SK-N-SH (cell line): ENCODE measurements around the gene SLC37A1. TPM values are rescaled to one million over a fixed set of nuclear protein-coding genes. Genes with fewer than 3 reads are reported as not detected.

Experiments used
- CTCF ChIA-PET: fragments of 300-600, 350-600 bp; formaldehyde crosslinking; extraction: SDS; loops from one replicate; lab custom pipeline; 2021; lab: Yijun Ruan, JAX
- POLR2A ChIA-PET: fragments of 350-600 bp; sonication (Branson Sonifier 250); formaldehyde crosslinking; extraction: SDS; loops from one replicate; lab custom pipeline; 2020; ENCODE audit warnings: antibody characterized with exemption, inconsistent platforms; lab: Yijun Ruan, JAX
- DNase-seq: peaks from one replicate; pipeline ENCODE4 v3.0.0; 2012
- H2AFZ ChIP-seq: fragments of 200-600 bp; sonication (generic); 2 replicates; pipeline ENCODE4 v1.8.1; 2016; ENCODE audit warnings: antibody characterized with exemption, mild to moderate bottlenecking, low read depth
- H3F3A ChIP-seq: fragments of 200-600 bp; sonication (generic); replicated peaks from 2 replicates; pipeline ENCODE3; 2016; ENCODE audit warnings: antibody characterized with exemption, mild to moderate bottlenecking; ENCODE audit not compliant: insufficient read depth
- H3K27ac ChIP-seq, 2 experiments: fragments of 200-500 bp in 1 of 2; fragments of 200-600 bp in 1 of 2; sonication (Bioruptor generic) in 1 of 2; sonication (generic), shearing (Covaris generic) in 1 of 2; 2 replicates each; pipeline versions ENCODE4 v1.5.1 to v1.6.1; 2014 to 2016; ENCODE audit warnings: low read depth in 2 of 2, inconsistent platforms in 1 of 2, low read length in 1 of 2, mild to moderate bottlenecking in 1 of 2, mixed read lengths in 1 of 2
- H3K27me3 ChIP-seq: fragments of 200-600 bp; sonication (generic), shearing (Covaris generic); 2 replicates; pipeline ENCODE4 v1.6.1; 2016; ENCODE audit warnings: mixed run types; ENCODE audit not compliant: insufficient read depth
- H3K36me3 ChIP-seq, 2 experiments: fragments of 200-500 bp in 1 of 2; fragments of 200-600 bp in 1 of 2; sonication (Bioruptor generic) in 1 of 2; sonication (generic) in 1 of 2; replicated peaks in 1 of 2; 2 replicates each; pipeline versions ENCODE3 to v1.5.1; 2014 to 2016; ENCODE audit warnings: low read length in 1 of 2, mild to moderate bottlenecking in 1 of 2; ENCODE audit not compliant: insufficient read depth in 2 of 2, control insufficient read depth in 1 of 2
- H3K4me1 ChIP-seq, 2 experiments: fragments of 200-500 bp in 1 of 2; fragments of 200-600 bp in 1 of 2; sonication (Bioruptor generic) in 1 of 2; sonication (generic), shearing (Covaris generic) in 1 of 2; 2 replicates each; pipeline versions ENCODE4 v1.5.1 to v1.6.1; 2014 to 2016; ENCODE audit warnings: low read depth in 1 of 2, low read length in 1 of 2, mixed run types in 1 of 2; ENCODE audit not compliant: insufficient read depth in 2 of 2, control insufficient read depth in 1 of 2
- H3K4me2 ChIP-seq: fragments of 200-600 bp; sonication (generic), shearing (Covaris generic); 2 replicates; pipeline ENCODE4 v1.6.1; 2017; ENCODE audit warnings: mixed run types
- H3K4me3 ChIP-seq, 2 experiments: fragments of 200-500 bp in 1 of 2; fragments of 200-600 bp in 1 of 2; sonication (Bioruptor generic) in 1 of 2; sonication (generic), shearing (Covaris generic) in 1 of 2; 2 replicates each; pipeline versions ENCODE4 v1.5.1 to v1.8.1; 2014 to 2016; ENCODE audit warnings: low read depth in 2 of 2, inconsistent platforms in 1 of 2, low read length in 1 of 2, mild to moderate bottlenecking in 1 of 2, mixed read lengths in 1 of 2, moderate library complexity in 1 of 2
- H3K79me2 ChIP-seq: fragments of 200-600 bp; sonication (generic); 2 replicates; pipeline ENCODE4 v1.8.1; 2017; ENCODE audit warnings: mild to moderate bottlenecking; ENCODE audit not compliant: insufficient read depth
- H3K9ac ChIP-seq: fragments of 200-600 bp; sonication (generic); 2 replicates; pipeline ENCODE4 v1.6.1; 2017; ENCODE audit warnings: mixed run types
- H3K9me2 ChIP-seq: fragments of 200-600 bp; sonication (generic); 2 replicates; pipeline ENCODE4 v1.6.1; 2017; ENCODE audit warnings: mixed run types
- H3K9me3 ChIP-seq: fragments of 200-600 bp; sonication (generic); 2 replicates; pipeline ENCODE4 v1.6.1; 2017; ENCODE audit warnings: mixed run types, mild to moderate bottlenecking, moderate library complexity
- H4K20me1 ChIP-seq: fragments of 200-600 bp; sonication (generic); 2 replicates; pipeline ENCODE4 v1.6.1; 2017; ENCODE audit warnings: mild to moderate bottlenecking, mixed run types; ENCODE audit not compliant: insufficient read depth
- CHD2 ChIP-seq: fragments of 150-350 bp; IDR thresholded peaks from 2 replicates; pipeline ENCODE4 v1.6.1; 2018; ENCODE audit warnings: low read length; ENCODE audit not compliant: partially characterized antibody
- ELF1 ChIP-seq: IDR thresholded peaks from 2 replicates; pipeline ENCODE4 v1.4.0; 2012
- EZH2phosphoT487 ChIP-seq: fragments of 200-600 bp; sonication (generic); IDR thresholded peaks from 2 replicates; pipeline ENCODE4 v1.6.1; 2017; ENCODE audit warnings: low read depth, mixed run types, mild to moderate bottlenecking, antibody characterized with exemption, moderate library complexity, borderline replicate concordance
- FOXM1 ChIP-seq: IDR thresholded peaks from 2 replicates; pipeline ENCODE4 v1.4.0; 2012; ENCODE audit warnings: low read depth, mild to moderate bottlenecking
- GATA2 ChIP-seq: sonication (generic); formaldehyde crosslinking; IDR thresholded peaks from 2 replicates; pipeline ENCODE4 v1.5.0; 2020; ENCODE audit warnings: mild to moderate bottlenecking, missing genetic modification reagents
- MEF2A ChIP-seq: IDR thresholded peaks from 2 replicates; pipeline ENCODE4 v1.4.0; 2012; ENCODE audit warnings: low read depth, borderline replicate concordance
- MXI1 ChIP-seq: IDR thresholded peaks from 2 replicates; pipeline ENCODE4 v1.6.1; 2012; ENCODE audit warnings: mild to moderate bottlenecking, low read depth, low read length, improper control_type of control experiment
- NRF1 ChIP-seq: IDR thresholded peaks from 2 replicates; pipeline ENCODE4 v1.6.1; 2012; ENCODE audit warnings: low read depth, mild to moderate bottlenecking, low read length
- RCOR1 ChIP-seq: fragments of 150-350 bp; IDR thresholded peaks from 2 replicates; pipeline ENCODE4 v1.6.1; 2017; ENCODE audit warnings: antibody characterized with exemption, low read length
- RFX5 ChIP-seq: IDR thresholded peaks from 2 replicates; pipeline ENCODE4 v1.6.1; 2012; ENCODE audit warnings: mild to moderate bottlenecking, improper control_type of control experiment, low read length
- RXRA ChIP-seq: IDR thresholded peaks from 2 replicates; pipeline ENCODE4 v1.4.0; 2012; ENCODE audit warnings: low read depth, mild to moderate bottlenecking, borderline replicate concordance
- TCF12 ChIP-seq: IDR thresholded peaks from 2 replicates; pipeline ENCODE4 v1.4.0; 2012
- TEAD4 ChIP-seq: IDR thresholded peaks from 2 replicates; pipeline ENCODE4 v1.4.0; 2012; ENCODE audit warnings: mild to moderate bottlenecking, borderline replicate concordance; ENCODE audit not compliant: insufficient read depth
- YY1 ChIP-seq: IDR thresholded peaks from 2 replicates; pipeline ENCODE4 v1.4.0; 2012; ENCODE audit warnings: low read depth, mild to moderate bottlenecking
- WGBS: methylation state at CpG from one replicate; pipeline ENCODE4 v1.1.6; 2017; ENCODE audit warnings: low lambda C conversion rate; 5-methylcytosine and 5-hydroxymethylcytosine counted together
- polyA plus RNA-seq, 3 experiments: library from polyadenylated mRNA; depleted of rRNA; stranded (reverse); fragments of >200 nt; gene quantifications; 2 replicates each; pipeline ENCODE4 v1.2.3, GENCODE V29; 2012
- TF ChIP-seq, protein P1 (sequence below): IDR thresholded peaks from 2 replicates; pipeline ENCODE4 v1.4.0; 2012; ENCODE audit warnings: low read depth
- TF ChIP-seq, protein P2 (sequence below): IDR thresholded peaks from 2 replicates; pipeline ENCODE4 v1.4.0; 2012; ENCODE audit warnings: low read depth, borderline replicate concordance
- TF ChIP-seq, protein P3 (sequence below): fragments of 150-350 bp; IDR thresholded peaks from 2 replicates; pipeline ENCODE4 v1.6.1; 2016; ENCODE audit warnings: mild to moderate bottlenecking, low read depth, low read length
- TF ChIP-seq, protein P4 (sequence below): fragments of 200-600 bp; sonication (generic); IDR thresholded peaks from 2 replicates; pipeline ENCODE4 v1.6.1; 2017; ENCODE audit warnings: antibody characterized with exemption, mild to moderate bottlenecking, moderate library complexity
- TF ChIP-seq, protein P5 (sequence below): IDR thresholded peaks from 2 replicates; pipeline ENCODE4; 2012
- TF ChIP-seq, protein P6 (sequence below): IDR thresholded peaks from 2 replicates; pipeline ENCODE4 v1.6.1; 2012; ENCODE audit warnings: mild to moderate bottlenecking, low read depth, low read length, moderate library complexity

Gene SLC37A1
- polyA plus RNA-seq, 1 of the 3 experiments (the other 2 are of a cell fraction): 2.8 TPM

DNA sequence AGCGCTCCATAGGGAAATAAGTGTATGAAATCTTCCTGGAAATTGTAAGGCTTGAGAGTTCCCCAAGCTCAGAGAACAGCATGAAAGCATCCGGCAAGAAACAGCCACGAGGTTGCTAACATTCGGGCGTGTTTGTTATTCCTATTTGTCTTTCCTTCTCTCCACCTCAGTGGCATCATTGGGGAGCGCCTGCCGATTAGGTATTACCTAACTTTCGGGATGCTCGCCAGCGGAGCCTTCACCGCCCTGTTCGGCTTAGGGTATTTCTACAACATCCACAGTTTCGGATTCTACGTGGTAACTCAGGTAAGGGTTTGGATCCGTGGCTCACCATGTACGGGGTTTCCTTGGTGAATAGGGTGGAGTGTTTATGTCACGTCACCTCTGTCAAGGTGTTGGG, 25.7 kb downstream of the SLC37A1 start:
- H3K36me3 ChIP-seq: no peaks in the 10 kb centered on the region
- no peak overlapping the region for H3K4me2 ChIP-seq
- ChIA-PET POLR2A (no interaction called here), CTCF (interaction anchor here (0.9 to 2.1 kb wide), 7 partner anchors 11 to 394 kb away, joined by 3 to 6 read pairs (median 3); no protein-coding TSS in a partner anchor)
- no peak for TF ChIP-seq TEAD4
- TF ChIP-seq FOXM1: no peak
- TF ChIP-seq, protein P1, sequence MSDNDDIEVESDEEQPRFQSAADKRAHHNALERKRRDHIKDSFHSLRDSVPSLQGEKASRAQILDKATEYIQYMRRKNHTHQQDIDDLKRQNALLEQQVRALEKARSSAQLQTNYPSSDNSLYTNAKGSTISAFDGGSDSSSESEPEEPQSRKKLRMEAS: no peak
- TF ChIP-seq, protein P2, sequence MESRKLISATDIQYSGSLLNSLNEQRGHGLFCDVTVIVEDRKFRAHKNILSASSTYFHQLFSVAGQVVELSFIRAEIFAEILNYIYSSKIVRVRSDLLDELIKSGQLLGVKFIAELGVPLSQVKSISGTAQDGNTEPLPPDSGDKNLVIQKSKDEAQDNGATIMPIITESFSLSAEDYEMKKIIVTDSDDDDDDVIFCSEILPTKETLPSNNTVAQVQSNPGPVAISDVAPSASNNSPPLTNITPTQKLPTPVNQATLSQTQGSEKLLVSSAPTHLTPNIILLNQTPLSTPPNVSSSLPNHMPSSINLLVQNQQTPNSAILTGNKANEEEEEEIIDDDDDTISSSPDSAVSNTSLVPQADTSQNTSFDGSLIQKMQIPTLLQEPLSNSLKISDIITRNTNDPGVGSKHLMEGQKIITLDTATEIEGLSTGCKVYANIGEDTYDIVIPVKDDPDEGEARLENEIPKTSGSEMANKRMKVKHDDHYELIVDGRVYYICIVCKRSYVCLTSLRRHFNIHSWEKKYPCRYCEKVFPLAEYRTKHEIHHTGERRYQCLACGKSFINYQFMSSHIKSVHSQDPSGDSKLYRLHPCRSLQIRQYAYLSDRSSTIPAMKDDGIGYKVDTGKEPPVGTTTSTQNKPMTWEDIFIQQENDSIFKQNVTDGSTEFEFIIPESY: no peak
- no peak for TF ChIP-seq TCF12
- no peak for TF ChIP-seq RFX5
- TF ChIP-seq, protein P3, sequence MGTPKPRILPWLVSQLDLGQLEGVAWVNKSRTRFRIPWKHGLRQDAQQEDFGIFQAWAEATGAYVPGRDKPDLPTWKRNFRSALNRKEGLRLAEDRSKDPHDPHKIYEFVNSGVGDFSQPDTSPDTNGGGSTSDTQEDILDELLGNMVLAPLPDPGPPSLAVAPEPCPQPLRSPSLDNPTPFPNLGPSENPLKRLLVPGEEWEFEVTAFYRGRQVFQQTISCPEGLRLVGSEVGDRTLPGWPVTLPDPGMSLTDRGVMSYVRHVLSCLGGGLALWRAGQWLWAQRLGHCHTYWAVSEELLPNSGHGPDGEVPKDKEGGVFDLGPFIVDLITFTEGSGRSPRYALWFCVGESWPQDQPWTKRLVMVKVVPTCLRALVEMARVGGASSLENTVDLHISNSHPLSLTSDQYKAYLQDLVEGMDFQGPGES: no peak
- TF ChIP-seq MXI1: no peak
- TF ChIP-seq, protein P4, sequence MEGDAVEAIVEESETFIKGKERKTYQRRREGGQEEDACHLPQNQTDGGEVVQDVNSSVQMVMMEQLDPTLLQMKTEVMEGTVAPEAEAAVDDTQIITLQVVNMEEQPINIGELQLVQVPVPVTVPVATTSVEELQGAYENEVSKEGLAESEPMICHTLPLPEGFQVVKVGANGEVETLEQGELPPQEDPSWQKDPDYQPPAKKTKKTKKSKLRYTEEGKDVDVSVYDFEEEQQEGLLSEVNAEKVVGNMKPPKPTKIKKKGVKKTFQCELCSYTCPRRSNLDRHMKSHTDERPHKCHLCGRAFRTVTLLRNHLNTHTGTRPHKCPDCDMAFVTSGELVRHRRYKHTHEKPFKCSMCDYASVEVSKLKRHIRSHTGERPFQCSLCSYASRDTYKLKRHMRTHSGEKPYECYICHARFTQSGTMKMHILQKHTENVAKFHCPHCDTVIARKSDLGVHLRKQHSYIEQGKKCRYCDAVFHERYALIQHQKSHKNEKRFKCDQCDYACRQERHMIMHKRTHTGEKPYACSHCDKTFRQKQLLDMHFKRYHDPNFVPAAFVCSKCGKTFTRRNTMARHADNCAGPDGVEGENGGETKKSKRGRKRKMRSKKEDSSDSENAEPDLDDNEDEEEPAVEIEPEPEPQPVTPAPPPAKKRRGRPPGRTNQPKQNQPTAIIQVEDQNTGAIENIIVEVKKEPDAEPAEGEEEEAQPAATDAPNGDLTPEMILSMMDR: no peak
- no peak for TF ChIP-seq NRF1
- no peak for TF ChIP-seq YY1
- TF ChIP-seq MEF2A: no peak
- TF ChIP-seq, protein P5, sequence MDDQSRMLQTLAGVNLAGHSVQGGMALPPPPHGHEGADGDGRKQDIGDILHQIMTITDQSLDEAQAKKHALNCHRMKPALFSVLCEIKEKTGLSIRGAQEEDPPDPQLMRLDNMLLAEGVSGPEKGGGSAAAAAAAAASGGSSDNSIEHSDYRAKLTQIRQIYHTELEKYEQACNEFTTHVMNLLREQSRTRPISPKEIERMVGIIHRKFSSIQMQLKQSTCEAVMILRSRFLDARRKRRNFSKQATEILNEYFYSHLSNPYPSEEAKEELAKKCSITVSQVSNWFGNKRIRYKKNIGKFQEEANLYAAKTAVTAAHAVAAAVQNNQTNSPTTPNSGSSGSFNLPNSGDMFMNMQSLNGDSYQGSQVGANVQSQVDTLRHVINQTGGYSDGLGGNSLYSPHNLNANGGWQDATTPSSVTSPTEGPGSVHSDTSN: no peak
- no peak for TF ChIP-seq ELF1
- TF ChIP-seq RXRA: no peak
- no peak for TF ChIP-seq RCOR1
- no peak for TF ChIP-seq CHD2
- TF ChIP-seq GATA2 (CRISPR knock-in tag): no peak
- TF ChIP-seq EZH2phosphoT487: no peak
- TF ChIP-seq, protein P6, sequence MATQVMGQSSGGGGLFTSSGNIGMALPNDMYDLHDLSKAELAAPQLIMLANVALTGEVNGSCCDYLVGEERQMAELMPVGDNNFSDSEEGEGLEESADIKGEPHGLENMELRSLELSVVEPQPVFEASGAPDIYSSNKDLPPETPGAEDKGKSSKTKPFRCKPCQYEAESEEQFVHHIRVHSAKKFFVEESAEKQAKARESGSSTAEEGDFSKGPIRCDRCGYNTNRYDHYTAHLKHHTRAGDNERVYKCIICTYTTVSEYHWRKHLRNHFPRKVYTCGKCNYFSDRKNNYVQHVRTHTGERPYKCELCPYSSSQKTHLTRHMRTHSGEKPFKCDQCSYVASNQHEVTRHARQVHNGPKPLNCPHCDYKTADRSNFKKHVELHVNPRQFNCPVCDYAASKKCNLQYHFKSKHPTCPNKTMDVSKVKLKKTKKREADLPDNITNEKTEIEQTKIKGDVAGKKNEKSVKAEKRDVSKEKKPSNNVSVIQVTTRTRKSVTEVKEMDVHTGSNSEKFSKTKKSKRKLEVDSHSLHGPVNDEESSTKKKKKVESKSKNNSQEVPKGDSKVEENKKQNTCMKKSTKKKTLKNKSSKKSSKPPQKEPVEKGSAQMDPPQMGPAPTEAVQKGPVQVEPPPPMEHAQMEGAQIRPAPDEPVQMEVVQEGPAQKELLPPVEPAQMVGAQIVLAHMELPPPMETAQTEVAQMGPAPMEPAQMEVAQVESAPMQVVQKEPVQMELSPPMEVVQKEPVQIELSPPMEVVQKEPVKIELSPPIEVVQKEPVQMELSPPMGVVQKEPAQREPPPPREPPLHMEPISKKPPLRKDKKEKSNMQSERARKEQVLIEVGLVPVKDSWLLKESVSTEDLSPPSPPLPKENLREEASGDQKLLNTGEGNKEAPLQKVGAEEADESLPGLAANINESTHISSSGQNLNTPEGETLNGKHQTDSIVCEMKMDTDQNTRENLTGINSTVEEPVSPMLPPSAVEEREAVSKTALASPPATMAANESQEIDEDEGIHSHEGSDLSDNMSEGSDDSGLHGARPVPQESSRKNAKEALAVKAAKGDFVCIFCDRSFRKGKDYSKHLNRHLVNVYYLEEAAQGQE: no peak
- no peak for DNase-seq
- H3K9me3 ChIP-seq: no peaks in the 10 kb centered on the region
- H3K4me3 ChIP-seq: no peak overlapping the region
- no peak overlapping the region for H3K27ac ChIP-seq
- H2AFZ ChIP-seq: no peak overlapping the region
- H3F3A ChIP-seq: no peaks in the 10 kb centered on the region
- H3K9ac ChIP-seq: no peak overlapping the region
- H4K20me1 ChIP-seq: no peaks in the 10 kb centered on the region
- peaks cover 0 to 23% of the 10 kb centered on the region in 2 experiments; a peak in 1 of 4 replicates for H3K4me1 ChIP-seq
- no peaks in the 10 kb centered on the region for H3K27me3 ChIP-seq
- 86% methylated on average over 17 of the region's 17 CpGs for WGBS
- H3K79me2 ChIP-seq: no peaks in the 10 kb centered on the region
- no peaks in the 10 kb centered on the region for H3K9me2 ChIP-seq
